Pulmonary artery endothelial cell (primary cell): ENCODE data around the gene MAGEA4. TPM values are rescaled to one million over a fixed set of nuclear protein-coding genes. Genes with fewer than 3 reads are reported as not detected.

Experiments used
- DNase-seq: peaks from one replicate; pipeline ENCODE4 v3.0.0-alpha.2; 2011; ENCODE audit warnings: low read depth, low spot score
- total RNA-seq: library from RNA; depleted of rRNA; stranded (reverse); fragments of >200 nt; gene quantifications from 2 replicates; pipeline ENCODE4 v1.2.3, GENCODE V29; 2014

The MAGEA4 gene
- total RNA-seq, 1 donor from 2014 or later = not detected

- no peak for DNase-seq
Observed at GRCh38 chrX:151923648-151924047, 11.0 kb downstream of the MAGEA4 start.

- DNase-seq = no peak
Observed at GRCh38 chrX:151929126-151929525, 16.4 kb downstream of the MAGEA4 start.

- DNase-seq = no peak
Observed at GRCh38 chrX:151935358-151935757, 22.7 kb downstream of the MAGEA4 start.

DNA sequence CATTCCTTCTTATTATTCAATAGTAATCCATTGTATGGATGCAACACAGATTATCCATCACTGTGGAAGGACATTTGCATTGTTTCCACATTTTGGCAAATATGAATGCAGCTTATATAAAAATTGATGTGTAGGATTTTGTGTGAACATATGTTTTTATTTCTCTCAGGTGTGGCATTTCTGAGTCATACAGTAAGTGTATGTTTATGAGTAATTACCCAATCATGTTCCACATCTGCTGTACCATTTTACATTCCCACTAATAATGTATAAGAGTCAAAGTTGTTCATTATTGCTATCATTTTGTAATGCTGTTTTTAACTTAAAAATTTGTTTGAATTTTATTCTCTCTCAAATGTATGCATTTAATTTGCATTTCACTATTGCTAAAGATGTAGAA lies 25.5 kb downstream of the MAGEA4 start:
- no peak for DNase-seq

DNA sequence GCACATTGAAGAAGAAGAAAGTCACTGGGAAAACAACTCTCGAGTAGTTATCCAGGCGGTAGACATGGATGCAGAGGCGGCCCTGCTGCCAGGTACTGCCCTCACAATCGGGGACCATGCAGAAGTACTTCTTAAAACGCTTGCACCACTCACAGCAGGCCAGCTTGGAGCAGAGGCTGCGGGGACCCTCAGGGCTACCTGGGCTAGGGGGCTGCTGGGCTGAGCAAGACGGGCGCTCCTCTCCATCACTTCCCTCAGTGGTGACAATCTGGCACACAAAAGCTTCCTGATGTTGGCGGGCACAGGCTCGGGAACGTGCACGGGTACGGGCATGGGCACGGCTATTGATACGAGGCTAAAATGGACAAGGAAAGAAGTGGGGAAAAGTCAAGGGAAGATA lies 42.0 kb downstream of the MAGEA4 start:
- no peak for DNase-seq

- no peak for DNase-seq
Observed at GRCh38 chrX:151958101-151958500, 45.4 kb downstream of the MAGEA4 start.

GRCh38 chrX:151962034-151962433 lies 49.3 kb downstream of the MAGEA4 start:
- DNase-seq = no peak

DNA sequence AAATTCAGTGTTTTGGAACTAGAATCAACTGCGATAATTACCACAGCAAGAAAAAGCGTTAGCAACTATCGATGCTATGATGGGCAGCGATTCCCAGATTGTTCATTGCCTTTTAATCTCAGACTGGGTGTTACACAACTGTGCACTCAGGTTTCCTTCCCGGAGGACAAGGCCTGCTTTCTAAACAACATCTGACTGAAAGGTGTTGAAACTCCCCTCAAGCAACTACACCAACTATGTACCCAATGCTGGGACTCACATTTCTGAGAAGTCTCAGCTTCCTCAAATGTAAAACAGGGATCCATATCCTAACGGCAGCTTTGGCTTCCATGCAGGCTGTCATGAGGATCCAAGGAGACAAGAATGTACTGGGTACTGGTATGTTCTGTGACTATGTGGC lies 53.5 kb downstream of the MAGEA4 start:
- no peak for DNase-seq

DNA sequence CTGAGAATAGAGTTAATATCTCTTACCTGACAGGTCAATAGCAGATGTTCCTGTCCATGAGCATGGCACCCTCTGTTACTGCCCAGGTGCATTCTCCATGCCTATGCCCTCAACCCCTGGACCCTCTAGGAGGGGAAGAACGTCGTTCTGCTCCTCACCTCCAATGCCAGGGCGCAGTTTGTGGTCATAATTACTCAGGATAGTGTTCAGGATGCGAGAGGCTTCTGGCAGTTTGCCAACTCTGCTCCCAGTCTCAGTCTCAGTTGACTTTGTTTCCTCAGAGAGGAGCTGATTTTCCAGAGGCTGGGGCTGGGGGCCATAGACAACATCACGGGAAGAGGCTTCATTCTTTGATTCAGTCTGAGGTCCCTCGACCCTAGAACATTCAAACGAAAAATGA lies 57.3 kb downstream of the MAGEA4 start:
- DNase-seq = no peak

DNA sequence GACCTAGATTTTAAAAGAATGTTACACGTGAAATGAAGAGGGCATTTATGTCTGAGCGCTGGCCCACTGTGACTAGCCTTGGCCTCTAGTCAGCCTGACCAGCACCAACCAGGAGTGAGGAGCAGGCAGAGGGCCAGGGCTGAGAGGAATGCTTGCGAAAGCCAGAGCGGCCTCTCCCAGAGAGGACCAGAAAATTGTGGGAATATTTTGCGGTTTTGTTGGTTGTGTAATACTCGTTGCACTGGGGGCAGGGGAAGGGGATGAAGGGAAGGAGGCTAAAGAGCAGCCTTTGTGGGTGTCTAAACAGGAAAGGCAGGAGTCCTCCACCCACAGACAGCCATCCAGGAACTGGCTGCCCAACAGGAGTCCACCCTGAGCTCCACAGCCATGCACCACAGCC lies 58.0 kb downstream of the MAGEA4 start:
- DNase-seq = no peak

- DNase-seq = no peak
Observed at GRCh38 chrX:151973060-151973661, 60.5 kb downstream of the MAGEA4 start.

- no peak for DNase-seq
Observed at GRCh38 chrX:151973851-151974335, 61.2 kb downstream of the MAGEA4 start.

Other genes starting within 250 kb of the MAGEA4 start
- not detected in 2 replicates for gene PRRG3, start 217.4 kb upstream of the MAGEA4 start, total RNA-seq
- gene FATE1, start 196.9 kb upstream of the MAGEA4 start, total RNA-seq = not detected in 2 replicates
- not detected in 2 replicates for gene CNGA2, start 178.1 kb upstream of the MAGEA4 start, total RNA-seq
- gene GABRE, start 61.8 kb downstream of the MAGEA4 start, total RNA-seq = 3.7 and 7.1 TPM in 2 replicates
- not detected in 2 replicates for gene MAGEA10, start 225.7 kb downstream of the MAGEA4 start, total RNA-seq